ENCODE measurements around the gene OR10G6.

OR10G6 gene

GRCh38 chr11:123945132-123945531 lies 49.8 kb downstream of the OR10G6 start:
- no peak overlapping the region for H3K4me3 ChIP-seq (ENCODE audit: control insufficient read depth, low read depth, low read length)
- no peak for TF ChIP-seq CTCF (IDR thresholded peaks at IDR 0.05; ENCODE audit: control insufficient read depth, insufficient read depth, low read depth, low read length, missing control alignments)
- DNase-seq (ENCODE audit: low read depth), result no peak

Data from AG09309 (cell line).